Naive thymus-derived CD4-positive, alpha-beta T cell (primary cell): ENCODE data around the gene GMDS. TPM values are rescaled to one million over a fixed set of nuclear protein-coding genes. Genes with fewer than 3 reads are reported as not detected.

Experiments
- ATAC-seq: fragments of 150-1000 bp; cut with Tn5 transposase; 2 replicates; pipeline ENCODE4 v1.10.0; 2021; ENCODE audit warnings: mild to moderate bottlenecking, moderate library complexity
- CTCF ChIA-PET: fragments of 350-600 bp; sonication (Branson Sonifier 250); formaldehyde crosslinking; loops from one replicate; lab custom pipeline; 2021; ENCODE audit warnings: antibody characterized with exemption; lab: Charles Lee
- POLR2A ChIA-PET: fragments of 350-600 bp; sonication (Branson Sonifier 250); formaldehyde crosslinking; loops from one replicate; lab custom pipeline; 2021; ENCODE audit warnings: antibody characterized with exemption, inconsistent platforms; lab: Charles Lee
- DNase-seq, 9 donors: peaks; one replicate each; pipeline versions ENCODE4 v3.0.0 to v3.0.0-alpha.2; 2020 to 2022; ENCODE audit warnings: mixed read lengths in 1 of 9
- H3K27ac ChIP-seq: one replicate; pipeline ENCODE4 v1.7.0; 2013; ENCODE audit warnings: mild to moderate bottlenecking, low read depth, low read length, moderate library complexity
- H3K27me3 ChIP-seq, 2 donors: one replicate each; pipeline ENCODE4 v1.7.0; 2013; ENCODE audit warnings: low read length in 2 of 2, mild to moderate bottlenecking in 2 of 2, moderate library complexity in 2 of 2; ENCODE audit not compliant: control insufficient read depth in 2 of 2, insufficient read depth in 2 of 2
- H3K36me3 ChIP-seq, 3 experiments: 1 replicate in 2 of 3; 2 replicates in 1 of 3; pipeline ENCODE4 v1.7.0; 2013; ENCODE audit warnings: low read length in 3 of 3, mild to moderate bottlenecking in 3 of 3, moderate library complexity in 1 of 3; ENCODE audit not compliant: insufficient read depth in 3 of 3, control insufficient read depth in 2 of 3
- H3K4me1 ChIP-seq, 2 donors: one replicate each; pipeline ENCODE4 v1.7.0; 2013; ENCODE audit warnings: low read length in 2 of 2, mild to moderate bottlenecking in 2 of 2, moderate library complexity in 1 of 2; ENCODE audit not compliant: control insufficient read depth in 2 of 2, insufficient read depth in 2 of 2
- H3K4me3 ChIP-seq: 2 replicates; pipeline ENCODE4 v1.7.0; 2013; ENCODE audit warnings: mild to moderate bottlenecking, low read length
- H3K9me3 ChIP-seq, 3 experiments: 1 replicate in 2 of 3; 2 replicates in 1 of 3; pipeline ENCODE4 v1.7.0; 2013; ENCODE audit warnings: low read length in 3 of 3; ENCODE audit not compliant: control insufficient read depth in 2 of 3
- H3K27ac Mint-ChIP-seq, 9 donors: one replicate each; pipeline ENCODE4 v1.8.0; 2020 to 2022; ENCODE audit warnings: mixed read lengths in 9 of 9, mild to moderate bottlenecking in 8 of 9, moderate library complexity in 5 of 9, inconsistent platforms in 2 of 9
- H3K27me3 Mint-ChIP-seq, 5 donors: one replicate each; pipeline ENCODE4 v1.8.0; 2021 to 2022; ENCODE audit warnings: mixed read lengths in 5 of 5, mild to moderate bottlenecking in 1 of 5
- H3K36me3 Mint-ChIP-seq, 5 donors: one replicate each; pipeline ENCODE4 v1.8.0; 2020 to 2022; ENCODE audit warnings: mixed read lengths in 5 of 5, mild to moderate bottlenecking in 3 of 5, inconsistent platforms in 1 of 5
- H3K4me1 Mint-ChIP-seq, 7 donors: one replicate each; pipeline ENCODE4 v1.8.0; 2020 to 2022; ENCODE audit warnings: mixed read lengths in 7 of 7, mild to moderate bottlenecking in 3 of 7, inconsistent platforms in 1 of 7
- H3K4me3 Mint-ChIP-seq, 10 donors: one replicate each; pipeline ENCODE4 v1.8.0; 2020 to 2022; ENCODE audit warnings: mild to moderate bottlenecking in 10 of 10, mixed read lengths in 10 of 10, moderate library complexity in 6 of 10, inconsistent platforms in 2 of 10
- H3K9me3 Mint-ChIP-seq, 11 donors: one replicate each; pipeline ENCODE4 v1.8.0; 2020 to 2022; ENCODE audit warnings: mixed read lengths in 11 of 11, mild to moderate bottlenecking in 4 of 11, inconsistent platforms in 1 of 11, moderate library complexity in 1 of 11
- intact Hi-C, 2 donors: fragments of 100-400 bp; cut with micrococcal nuclease; formaldehyde crosslinking; loops; one replicate each; pipeline ENCODE4 v1.15.1; 2023
- polyA plus RNA-seq, 2 donors: library from polyadenylated mRNA; unstranded; fragments of 300-500 nt; fragmentation: Illumina TruSeq; gene quantifications; one replicate each; pipeline ENCODE4 v1.2.3, GENCODE V29; 2021
- total RNA-seq, 6 experiments: library from RNA in 5 of 6; stranded (reverse) in 5 of 6; gene quantifications; 1 replicate in 5 of 6; 2 replicates in 1 of 6; pipeline ENCODE4 v1.2.3 and lab custom pipeline; 2021 to 2026

Gene GMDS
- total and polyA plus RNA-seq, 7 experiments from 2014 or later, result 12.7 to 33.9 (median 18.3) TPM

GRCh38 chr6:1631251-1631650, 614.2 kb downstream of the GMDS start:
- H3K27me3 Mint-ChIP-seq, result peaks cover 34 to 56% (median 40%) of the 10 kb centered on the region in 5 donors

GRCh38 chr6:1630771-1631217, 614.6 kb downstream of the GMDS start:
- no peaks in the 10 kb centered on the region for H3K36me3 ChIP-seq
- H3K4me3 ChIP-seq, result no peak overlapping the region
- ChIA-PET CTCF (no interaction called here), POLR2A (no interaction called here)
- ATAC-seq (no peak), DNase-seq (no peak)
- H3K4me1 Mint-ChIP-seq, result peaks cover under 1 to 8% (median 7%) of the 10 kb centered on the region in 7 donors
- H3K36me3 Mint-ChIP-seq, result peaks cover 0 to 31% (median 16%) of the 10 kb centered on the region in 5 donors
- H3K9me3 Mint-ChIP-seq, result no peaks in the 10 kb centered on the region
- H3K9me3 ChIP-seq, result no peaks in the 10 kb centered on the region
- peaks cover 0 to 5% of the 10 kb centered on the region in 2 donors for H3K4me1 ChIP-seq
- peaks cover 38 to 60% (median 44%) of the 10 kb centered on the region in 5 donors for H3K27me3 Mint-ChIP-seq
- peaks cover 0 to 10% of the 10 kb centered on the region in 2 donors for H3K27me3 ChIP-seq
- H3K27ac Mint-ChIP-seq, result no peak overlapping the region
- intact Hi-C loops, result no loop called here
- H3K27ac ChIP-seq, result no peak overlapping the region
- no peak overlapping the region for H3K4me3 Mint-ChIP-seq

More at GRCh38 chr6:1631251-1631650, 614.2 kb downstream of the GMDS start:
- peaks cover 0 to 3% (median 3%) of the 10 kb centered on the region in 7 donors for H3K4me1 Mint-ChIP-seq
- no peak for ATAC-seq
- ChIA-PET POLR2A (no interaction called here), CTCF (no interaction called here)
- Histone ChIP-seq H3K27ac (no peak overlapping the region), H3K4me3 (no peak overlapping the region), H3K9me3 (no peaks in the 10 kb centered on the region), H3K27me3 (peaks cover 0 to 10% of the 10 kb centered on the region in 2 donors), H3K36me3 (no peaks in the 10 kb centered on the region), H3K4me1 (peaks cover 0 to under 1% of the 10 kb centered on the region in 2 donors)
- H3K27ac Mint-ChIP-seq, result no peak overlapping the region
- DNase-seq, result no peak
- H3K9me3 Mint-ChIP-seq, result no peaks in the 10 kb centered on the region
- intact Hi-C loops, result no loop called here
- peaks cover 0 to 35% (median 20%) of the 10 kb centered on the region in 5 donors for H3K36me3 Mint-ChIP-seq
- H3K4me3 Mint-ChIP-seq, result no peak overlapping the region

GRCh38 chr6:1630212-1630770, 615.1 kb downstream of the GMDS start:
- Mint-ChIP-seq H3K4me1 (peaks cover 5 to 13% (median 11%) of the 10 kb centered on the region in 7 donors), H3K9me3 (peaks cover 0 to 2% (median 0%) of the 10 kb centered on the region in 11 donors), H3K36me3 (peaks cover 2 to 27% (median 13%) of the 10 kb centered on the region in 5 donors), H3K27me3 (peaks cover 43 to 63% (median 49%) of the 10 kb centered on the region in 5 donors), H3K4me3 (no peak overlapping the region), H3K27ac (no peak overlapping the region)
- peaks cover 5 to 10% of the 10 kb centered on the region in 2 donors for H3K4me1 ChIP-seq
- H3K36me3 ChIP-seq, result no peaks in the 10 kb centered on the region
- peaks cover 3 to 13% of the 10 kb centered on the region in 2 donors for H3K27me3 ChIP-seq
- ATAC-seq (no peak), DNase-seq (no peak)
- ChIA-PET POLR2A (no interaction called here), CTCF (no interaction called here)
- no peak overlapping the region for H3K4me3 ChIP-seq
- H3K9me3 ChIP-seq, result no peaks in the 10 kb centered on the region
- no peak overlapping the region for H3K27ac ChIP-seq
- intact Hi-C loops, result no loop called here

- Histone ChIP-seq H3K27ac (no peak overlapping the region), H3K36me3 (no peaks in the 10 kb centered on the region), H3K27me3 (peaks cover 7 to 16% of the 10 kb centered on the region in 2 donors), H3K4me1 (peaks cover 12% of the 10 kb centered on the region in 2 donors), H3K4me3 (no peak overlapping the region), H3K9me3 (no peaks in the 10 kb centered on the region)
- Mint-ChIP-seq H3K27ac (no peak overlapping the region), H3K36me3 (peaks cover 2 to 26% (median 11%) of the 10 kb centered on the region in 5 donors), H3K4me3 (no peak overlapping the region), H3K27me3 (peaks cover 43 to 62% (median 50%) of the 10 kb centered on the region in 5 donors), H3K9me3 (peaks cover 0 to 2% (median 0%) of the 10 kb centered on the region in 11 donors), H3K4me1 (peaks cover 10 to 17% (median 16%) of the 10 kb centered on the region in 7 donors)
- intact Hi-C loops, result no loop called here
- DNase-seq (no peak), ATAC-seq (no peak)
- ChIA-PET POLR2A (no interaction called here), CTCF (no interaction called here)
These were observed 616.1 kb downstream of the GMDS start for GRCh38 chr6:1629316-1629715.

- Histone ChIP-seq H3K4me1 (peaks cover 12% of the 10 kb centered on the region in 2 donors), H3K4me3 (no peak overlapping the region), H3K27me3 (peaks cover 7 to 16% of the 10 kb centered on the region in 2 donors), H3K27ac (no peak overlapping the region), H3K36me3 (no peaks in the 10 kb centered on the region), H3K9me3 (no peaks in the 10 kb centered on the region)
- ATAC-seq (no peak), DNase-seq (no peak)
- Mint-ChIP-seq H3K27ac (no peak overlapping the region), H3K4me1 (peaks cover 10 to 17% (median 16%) of the 10 kb centered on the region in 7 donors), H3K27me3 (peaks cover 48 to 60% (median 54%) of the 10 kb centered on the region in 5 donors), H3K4me3 (peak overlapping the region in 1 of 10 donors; percentile 35), H3K36me3 (peaks cover 2 to 29% (median 15%) of the 10 kb centered on the region in 5 donors), H3K9me3 (peaks cover 0 to 2% (median 0%) of the 10 kb centered on the region in 11 donors)
- ChIA-PET POLR2A (interaction anchor here (0.6 kb wide), 1 partner anchor 36 kb away, joined by 3 read pairs; no protein-coding TSS in a partner anchor), CTCF (interaction anchor here (2.3 kb wide), 1 partner anchor 22 kb away, joined by 7 read pairs; no protein-coding TSS in a partner anchor)
- intact Hi-C loops, result no loop called here
These were observed 617.4 kb downstream of the GMDS start for GRCh38 chr6:1627827-1628560.

- no peak overlapping the region for H3K27ac ChIP-seq
- H3K27ac Mint-ChIP-seq, result no peak overlapping the region
- intact Hi-C loops, result no loop called here
- peaks cover 12% of the 10 kb centered on the region in 2 donors for H3K4me1 ChIP-seq
- peaks cover 61 to 72% (median 65%) of the 10 kb centered on the region in 5 donors for H3K27me3 Mint-ChIP-seq
- H3K36me3 ChIP-seq, result no peaks in the 10 kb centered on the region
- peak overlapping the region in 8 of 10 donors; percentile 15 to 89 (median 72) for H3K4me3 Mint-ChIP-seq
- peaks cover 7 to 16% of the 10 kb centered on the region in 2 donors for H3K27me3 ChIP-seq
- ChIA-PET CTCF (interaction anchor here (2.3 kb wide), 1 partner anchor 20 kb away, joined by 7 read pairs; no protein-coding TSS in a partner anchor), POLR2A (interaction anchor here (0.5 kb wide), 1 partner anchor 28 kb away, joined by 3 read pairs; no protein-coding TSS in a partner anchor)
- ATAC-seq, result no peak
- no peaks in the 10 kb centered on the region for H3K9me3 ChIP-seq
- peaks cover 0 to 3% (median 0%) of the 10 kb centered on the region in 11 donors for H3K9me3 Mint-ChIP-seq
- no peak for DNase-seq
- H3K4me3 ChIP-seq, result no peak overlapping the region
- H3K4me1 Mint-ChIP-seq, result peaks cover 10 to 17% (median 16%) of the 10 kb centered on the region in 7 donors
- H3K36me3 Mint-ChIP-seq, result peaks cover 5 to 38% (median 25%) of the 10 kb centered on the region in 5 donors
These were observed 618.9 kb downstream of the GMDS start for GRCh38 chr6:1626481-1626880.
